HPDE6-E6E7 (cell line): Measurements from ENCODE around the gene ZNF57.
"Not testable (repeated sequence)": the region's sequence is repeated elsewhere in the genome, so short reads cannot be mapped to it uniquely, and the experiment has no call there.

ENCODE experiments used
- DNase-seq: peaks from one replicate; pipeline ENCODE4 v3.0.0; 2011; ENCODE audit warnings: missing footprints; ENCODE audit errors: extremely low spot score

The ZNF57 gene

DNA sequence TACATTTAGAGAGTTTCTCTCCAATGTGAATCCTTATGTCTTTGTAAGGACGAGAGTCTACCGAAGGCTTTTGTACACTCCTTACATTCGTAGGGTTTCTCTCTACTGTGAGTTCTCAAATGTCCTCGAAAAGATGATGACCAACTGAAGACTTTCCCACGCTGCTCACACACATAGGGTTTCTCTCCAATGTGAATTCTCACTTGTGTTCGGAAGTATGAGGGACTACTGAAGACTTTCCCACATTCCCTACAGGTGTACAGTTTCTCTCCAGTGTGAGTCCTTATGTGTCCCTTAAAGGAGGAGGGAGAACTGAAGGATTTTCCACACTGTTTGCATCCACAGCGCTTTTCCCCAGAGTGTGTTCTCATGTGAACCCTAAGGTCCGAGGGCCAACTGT is 4.0 kb upstream of the ZNF57 start:
- DNase-seq: no peak

GRCh38 chr19:2902590-2903218 is 2.0 kb downstream of the ZNF57 start:
- no peak for DNase-seq

- not testable (repeated sequence) for DNase-seq
Measured at GRCh38 chr19:2903326-2903725, 2.6 kb downstream of the ZNF57 start.

- DNase-seq: no peak
Measured at GRCh38 chr19:2905918-2906519, 5.3 kb downstream of the ZNF57 start.

- no peak for DNase-seq
Measured at GRCh38 chr19:2906631-2907195, 6.0 kb downstream of the ZNF57 start.

DNA sequence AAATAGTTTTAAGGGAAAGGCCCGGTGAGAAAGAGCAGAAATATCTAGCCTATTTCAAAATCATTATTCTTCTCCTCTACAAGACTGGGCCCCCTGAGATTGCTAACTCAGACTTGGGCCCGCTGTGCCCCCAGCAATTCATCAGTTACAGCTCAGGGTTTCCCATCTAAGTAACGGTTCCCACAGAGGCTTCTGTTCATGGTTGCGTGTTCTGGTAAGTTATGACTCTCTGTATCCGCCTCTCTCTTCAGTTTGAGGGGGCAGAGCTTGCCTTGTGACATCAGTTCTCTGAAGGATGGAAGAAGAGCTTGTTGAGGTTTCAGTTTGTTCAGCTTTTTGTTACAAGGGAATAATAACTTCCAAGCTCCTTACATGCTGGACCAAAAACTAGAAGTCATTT is 11.6 kb downstream of the ZNF57 start:
- DNase-seq: no peak

- DNase-seq: no peak
Measured at GRCh38 chr19:2917275-2918184, 16.8 kb downstream of the ZNF57 start.

DNA sequence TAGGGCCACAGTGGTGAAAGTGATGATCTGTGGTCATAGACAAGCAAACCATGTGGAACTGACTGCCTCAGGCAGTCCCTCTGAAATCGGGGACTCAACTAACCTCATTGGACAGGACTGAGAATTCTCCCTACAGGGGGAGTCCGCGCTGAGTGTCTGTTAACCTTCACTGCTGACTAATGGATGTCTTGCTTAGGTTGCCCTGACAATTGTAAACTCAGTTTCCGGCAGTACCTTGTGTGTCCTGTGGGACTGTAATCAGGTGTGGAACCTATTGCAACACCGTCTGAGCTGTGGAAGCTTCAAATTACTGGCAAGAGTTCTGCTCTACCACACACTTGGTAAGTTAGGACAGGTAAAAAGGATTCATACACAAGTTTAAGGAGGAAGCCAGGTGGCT is 22.3 kb downstream of the ZNF57 start:
- no peak for DNase-seq

DNA sequence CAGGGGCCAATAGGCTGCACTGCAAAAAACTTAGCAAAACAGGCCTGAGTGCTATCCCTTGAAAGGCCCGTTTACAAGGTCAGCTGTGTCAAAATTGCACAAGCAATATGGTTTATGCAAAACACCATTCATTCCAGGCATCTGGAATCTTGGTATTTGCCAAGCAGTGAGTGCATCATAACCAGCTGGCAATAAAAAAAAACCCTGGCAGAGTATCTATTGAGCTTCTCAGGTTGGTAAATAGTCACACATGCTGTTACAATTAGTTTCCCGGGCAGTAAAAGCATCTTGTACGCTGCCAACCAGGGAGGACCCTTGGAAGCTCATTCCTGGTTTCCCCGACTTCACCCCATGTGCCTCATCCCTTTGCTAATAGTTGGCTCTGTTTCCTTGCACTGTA is 22.8 kb downstream of the ZNF57 start:
- no peak for DNase-seq

GRCh38 chr19:2926341-2927031 is 25.8 kb downstream of the ZNF57 start:
- DNase-seq: no peak

- DNase-seq: no peak
Measured at GRCh38 chr19:2927032-2927430, 26.3 kb downstream of the ZNF57 start.

GRCh38 chr19:2933490-2933910 is 32.8 kb downstream of the ZNF57 start:
- no peak for DNase-seq

DNA sequence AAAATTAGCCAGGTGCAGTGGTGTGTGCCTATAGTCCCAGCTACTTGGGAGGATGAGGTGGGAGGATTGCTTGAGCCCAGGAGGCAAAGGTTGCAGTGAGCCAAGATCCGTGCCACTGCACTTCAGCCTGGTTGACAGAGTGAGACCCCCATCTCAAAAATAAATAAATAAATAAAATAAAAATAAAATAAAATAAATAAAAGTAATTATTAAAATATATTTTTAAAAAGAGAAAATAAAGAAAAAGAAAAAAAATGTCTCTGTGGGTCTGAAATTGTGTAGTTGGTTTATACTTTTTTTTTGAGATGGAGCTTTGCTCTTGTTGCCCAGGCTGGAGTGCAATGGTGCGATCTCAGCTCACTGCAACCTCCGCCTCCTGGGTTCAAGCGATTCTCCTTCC is 35.1 kb downstream of the ZNF57 start:
- DNase-seq: not testable (repeated sequence)

DNA sequence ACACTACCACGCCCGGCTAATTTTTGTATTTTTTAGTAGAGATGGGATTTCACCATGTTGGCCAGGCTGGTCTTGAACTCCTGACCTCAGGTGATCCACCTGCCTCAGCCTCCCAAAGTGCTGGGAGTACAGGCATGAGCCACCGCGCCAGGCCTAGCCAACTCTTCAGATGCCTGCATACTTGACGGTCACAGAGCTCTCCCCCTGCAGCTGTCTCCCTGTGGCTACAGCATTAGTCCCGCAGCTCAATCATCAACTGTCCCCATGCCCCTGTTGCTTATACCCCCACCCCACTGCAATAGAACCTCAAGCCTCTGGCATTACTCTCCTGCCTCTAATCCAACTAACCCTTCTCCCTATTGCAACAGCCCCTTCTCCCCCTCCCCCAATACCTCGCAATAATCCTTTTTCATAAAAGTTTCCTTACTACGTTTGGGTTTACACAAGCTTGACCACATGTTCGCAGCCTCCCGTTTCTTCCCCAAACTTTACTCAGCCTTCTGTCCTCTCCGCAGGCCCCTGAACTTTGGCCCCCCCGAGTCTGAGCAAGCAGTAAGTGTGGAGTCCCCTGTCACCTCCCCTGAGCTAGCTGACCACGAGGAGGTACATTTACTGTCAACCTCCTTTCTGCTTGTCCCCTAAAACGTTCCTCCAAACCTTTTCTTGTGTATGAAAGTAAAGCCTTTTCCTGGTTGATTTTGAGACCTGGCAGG is 42.4 kb downstream of the ZNF57 start:
- no peak for DNase-seq

GRCh38 chr19:2944403-2944774 is 43.7 kb downstream of the ZNF57 start:
- DNase-seq: no peak

DNA sequence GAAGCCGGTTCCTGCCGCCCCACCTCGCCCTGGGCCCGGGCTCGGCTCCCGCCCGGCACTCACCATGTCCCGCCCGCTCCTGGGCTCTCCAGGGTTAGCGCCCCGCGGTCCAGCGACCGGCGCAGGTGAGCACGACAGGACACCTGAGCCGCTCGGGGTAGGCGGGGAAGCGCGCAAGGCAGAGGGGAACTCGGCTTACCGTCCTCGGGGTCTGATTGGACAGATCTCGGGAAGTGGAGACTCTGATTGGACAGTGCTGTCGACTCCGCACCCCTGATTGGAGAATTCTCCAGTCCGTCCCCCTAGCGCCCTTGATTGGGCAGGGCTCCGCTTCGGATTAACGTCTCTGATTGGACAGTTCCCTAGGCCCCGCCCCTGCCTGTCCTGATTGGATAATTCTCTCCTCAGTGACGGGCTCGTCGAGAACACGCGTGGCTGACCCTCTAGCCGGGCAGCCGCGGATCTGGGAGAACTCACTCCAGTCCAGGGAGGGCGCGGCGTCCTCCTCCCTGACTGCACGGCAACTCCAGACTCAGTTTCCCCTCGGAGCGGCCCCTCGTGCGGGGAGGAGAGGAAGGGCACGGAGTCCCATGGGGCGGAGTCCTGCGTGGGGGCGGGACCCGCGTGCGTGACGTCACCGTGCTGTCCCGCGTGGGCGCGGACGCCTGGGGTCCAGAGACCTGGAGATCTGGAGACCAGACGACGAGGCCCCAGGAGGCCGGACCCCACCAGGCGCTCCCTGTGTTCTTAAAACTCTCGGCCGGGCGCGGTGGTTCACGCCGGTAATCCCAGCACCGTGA is 44.2 kb downstream of the ZNF57 start, which contains the start of gene ZNF77:
Gene ZNF77, minus strand, starts transcription at position 197 of the 800 bp plus-strand sequence. Its CDS starts 131 bp downstream, at position 66.
- DNase-seq: peak; percentile 100

DNA sequence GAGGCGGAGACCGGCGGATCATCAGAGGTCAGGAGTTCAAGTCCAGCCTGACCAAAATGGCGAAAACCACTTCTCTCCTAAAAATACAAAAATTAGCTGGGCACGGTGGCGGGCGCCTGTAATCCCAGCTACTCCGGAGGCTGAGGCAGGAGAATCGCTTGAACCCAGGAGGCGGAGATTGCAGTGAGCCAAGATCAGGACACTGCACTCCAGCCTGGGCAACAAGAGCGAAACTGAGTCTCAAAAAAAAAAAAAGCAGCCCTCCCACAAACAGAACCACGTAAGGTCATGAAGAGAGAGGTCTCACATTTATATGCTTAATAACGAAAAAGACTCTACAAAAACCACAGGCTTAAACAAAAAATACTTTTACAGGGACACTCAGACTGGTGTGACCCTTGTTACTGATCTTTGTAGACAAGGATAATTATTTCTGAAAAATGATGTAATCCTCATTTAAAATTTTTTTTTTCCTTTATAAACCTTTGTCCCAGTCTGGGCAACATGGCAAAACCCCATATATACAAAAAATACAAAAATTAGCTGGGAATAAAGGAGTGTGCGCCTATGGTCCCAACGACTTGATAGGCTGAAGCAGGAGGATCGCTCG is 45.0 kb downstream of the ZNF57 start:
- no peak for DNase-seq

DNA sequence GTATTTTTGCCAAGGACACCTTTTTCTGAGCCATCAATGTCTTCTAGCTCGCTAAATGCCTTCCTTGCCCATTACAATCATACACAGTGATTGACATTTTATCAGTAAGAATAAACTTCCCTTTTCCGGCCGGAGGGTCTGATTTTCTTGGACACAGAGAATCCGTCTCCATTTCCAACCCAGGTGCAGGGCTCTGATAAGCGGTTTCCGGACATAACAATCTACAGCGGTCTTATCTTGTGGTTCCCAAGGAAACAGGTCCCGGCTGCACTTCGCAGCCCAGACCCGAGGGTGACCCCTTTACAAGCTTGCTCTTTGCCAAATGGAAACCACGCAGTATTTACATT is 49.2 kb downstream of the ZNF57 start:
- no peak for DNase-seq

GRCh38 chr19:2950286-2951124 is 49.8 kb downstream of the ZNF57 start:
- DNase-seq: peak; percentile 99
